Thoracic aorta (tissue), 2 donors: ENCODE results near the gene IQCM. TPM values are rescaled to one million over a fixed set of nuclear protein-coding genes. Genes with fewer than 3 reads are reported as not detected.
"Not testable (repeated sequence)": the region's sequence is repeated elsewhere in the genome, so short reads cannot be mapped to it uniquely, and the experiment has no call there.

ENCODE experiments used
- ATAC-seq: fragments of 150-250 bp; one replicate; pipeline ENCODE4 v1.8.0; 2017; ENCODE audit warnings: low read depth; ENCODE audit not compliant: insufficient number of reproducible peaks, low FRiP score
- DNase-seq: peaks from one replicate; pipeline ENCODE4 v3.0.0-alpha.2; 2020; ENCODE audit warnings: low spot score
- H3K27ac ChIP-seq, 2 donors: fragments of 200-600 bp; sonication (generic); 1 replicate in 1 of 2; 2 replicates in 1 of 2; pipeline ENCODE4 v1.5.1; 2016; ENCODE audit warnings: mild to moderate bottlenecking in 2 of 2, moderate library complexity in 2 of 2
- H3K27me3 ChIP-seq: fragments of 200-600 bp; sonication (generic); replicated peaks from 2 replicates; pipeline ENCODE4 v1.6.0; 2016; ENCODE audit warnings: mild to moderate bottlenecking; ENCODE audit not compliant: insufficient read depth
- H3K36me3 ChIP-seq: fragments of 200-600 bp; sonication (generic); one replicate; pipeline ENCODE4 v1.5.1; 2016
- H3K4me1 ChIP-seq, 2 donors: fragments of 200-600 bp; sonication (generic); 1 replicate in 1 of 2; 2 replicates in 1 of 2; pipeline versions ENCODE4 v1.5.1 to v1.6.0; 2016; ENCODE audit warnings: low read depth in 2 of 2, mild to moderate bottlenecking in 1 of 2; ENCODE audit not compliant: control insufficient read depth in 1 of 2
- H3K4me3 ChIP-seq: fragments of 200-600 bp; sonication (generic); 2 replicates; pipeline ENCODE4 v1.5.1; 2016; ENCODE audit warnings: mild to moderate bottlenecking
- H3K9me3 ChIP-seq: fragments of 200-600 bp; sonication (generic); 2 replicates; pipeline ENCODE4 v1.5.1; 2016
- total RNA-seq, 2 donors: library from RNA; depleted of rRNA; stranded (reverse); fragments of >200 nt; gene quantifications; one replicate each; pipeline versions ENCODE4 v1.1.0 to v1.2.3, GENCODE V29; 2016
- TF ChIP-seq, protein P1 (sequence below): fragments of 200-600 bp; sonication (generic); IDR thresholded peaks from one replicate; pipeline ENCODE4 v1.5.1; 2019; ENCODE audit warnings: antibody characterized with exemption

Gene IQCM
- total RNA-seq, 2 donors from 2014 or later: not detected

DNA sequence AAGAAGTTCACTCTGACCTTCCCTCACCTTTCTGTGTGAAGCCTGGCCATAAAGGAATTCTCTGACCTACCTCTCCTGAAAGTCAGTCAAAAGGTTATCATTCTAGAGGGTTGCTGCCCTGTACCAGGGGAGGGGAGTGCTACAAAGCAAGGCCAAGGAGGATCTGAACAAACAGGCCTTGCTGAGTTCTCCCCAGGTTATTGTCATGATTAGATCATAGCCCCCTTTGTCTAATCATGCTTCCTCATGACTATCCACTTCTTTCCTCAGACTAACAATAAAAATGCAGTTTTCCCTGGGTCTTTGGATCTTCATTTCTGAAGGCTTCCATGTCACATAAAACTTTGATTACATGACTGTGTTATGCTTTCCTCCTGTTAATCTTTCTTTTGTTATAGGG lies 472.0 kb downstream of the IQCM start:
- Histone ChIP-seq H3K9me3 (no peaks in the 10 kb centered on the region), H3K4me1 (no peaks in the 10 kb centered on the region), H3K27me3 (no peaks in the 10 kb centered on the region), H3K27ac (no peak overlapping the region), H3K36me3 (no peaks in the 10 kb centered on the region), H3K4me3 (no peak overlapping the region)
- DNase-seq: no peak
- TF ChIP-seq, protein P1, sequence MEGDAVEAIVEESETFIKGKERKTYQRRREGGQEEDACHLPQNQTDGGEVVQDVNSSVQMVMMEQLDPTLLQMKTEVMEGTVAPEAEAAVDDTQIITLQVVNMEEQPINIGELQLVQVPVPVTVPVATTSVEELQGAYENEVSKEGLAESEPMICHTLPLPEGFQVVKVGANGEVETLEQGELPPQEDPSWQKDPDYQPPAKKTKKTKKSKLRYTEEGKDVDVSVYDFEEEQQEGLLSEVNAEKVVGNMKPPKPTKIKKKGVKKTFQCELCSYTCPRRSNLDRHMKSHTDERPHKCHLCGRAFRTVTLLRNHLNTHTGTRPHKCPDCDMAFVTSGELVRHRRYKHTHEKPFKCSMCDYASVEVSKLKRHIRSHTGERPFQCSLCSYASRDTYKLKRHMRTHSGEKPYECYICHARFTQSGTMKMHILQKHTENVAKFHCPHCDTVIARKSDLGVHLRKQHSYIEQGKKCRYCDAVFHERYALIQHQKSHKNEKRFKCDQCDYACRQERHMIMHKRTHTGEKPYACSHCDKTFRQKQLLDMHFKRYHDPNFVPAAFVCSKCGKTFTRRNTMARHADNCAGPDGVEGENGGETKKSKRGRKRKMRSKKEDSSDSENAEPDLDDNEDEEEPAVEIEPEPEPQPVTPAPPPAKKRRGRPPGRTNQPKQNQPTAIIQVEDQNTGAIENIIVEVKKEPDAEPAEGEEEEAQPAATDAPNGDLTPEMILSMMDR: no peak
- ATAC-seq: no peak

DNA sequence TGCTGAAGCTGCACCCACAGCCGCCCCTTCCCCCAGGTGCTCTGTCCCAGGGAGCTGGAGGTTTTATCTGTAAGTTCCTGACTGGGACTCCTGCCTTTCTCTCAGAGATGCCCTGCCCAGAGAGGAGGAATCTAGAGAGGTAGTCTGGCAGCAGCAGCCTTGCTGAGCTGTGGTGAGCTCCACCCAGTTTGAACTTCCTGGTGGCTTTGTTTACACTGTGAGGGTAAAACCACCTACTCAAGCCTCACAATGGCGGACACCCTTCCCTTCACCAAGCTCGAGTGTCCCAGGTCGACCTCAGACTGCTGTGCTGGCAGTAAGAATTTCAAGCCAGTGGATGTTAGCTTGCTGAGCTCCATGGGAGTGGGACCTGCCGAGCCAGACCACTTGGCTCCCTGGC lies 474.5 kb downstream of the IQCM start:
- H3K4me3 ChIP-seq, ATAC-seq: not testable (repeated sequence)

DNA sequence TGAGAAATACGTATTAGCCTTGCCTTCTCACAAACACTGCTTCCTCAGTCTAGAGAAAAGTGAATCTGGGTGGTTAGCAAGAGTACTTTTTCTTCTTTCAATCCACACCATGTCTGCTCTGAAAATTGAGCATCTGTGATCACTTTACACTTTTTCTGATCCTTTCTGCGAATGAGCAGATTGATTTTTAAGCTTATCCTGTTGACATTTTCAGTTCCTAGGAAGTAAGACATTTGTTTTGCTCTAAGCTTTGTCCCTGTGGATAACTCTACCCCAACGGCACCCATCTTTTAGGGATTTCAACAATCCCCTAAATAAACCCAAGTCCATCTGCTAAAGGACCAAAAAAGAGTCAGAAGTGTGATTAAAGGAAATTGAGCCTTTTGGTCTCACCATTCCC lies 487.5 kb downstream of the IQCM start:
- Histone ChIP-seq H3K36me3 (no peaks in the 10 kb centered on the region), H3K4me3 (no peak overlapping the region), H3K9me3 (no peaks in the 10 kb centered on the region), H3K4me1 (no peaks in the 10 kb centered on the region), H3K27ac (no peak overlapping the region), H3K27me3 (no peaks in the 10 kb centered on the region)
- DNase-seq: no peak
- ATAC-seq: no peak
- TF ChIP-seq, protein P1: no peak

More for the DNA sequence above, 474.5 kb downstream of the IQCM start:
- DNase-seq, H3K27me3 ChIP-seq, H3K4me1 ChIP-seq, H3K36me3 ChIP-seq, H3K9me3 ChIP-seq, H3K27ac ChIP-seq: not testable (repeated sequence)

DNA sequence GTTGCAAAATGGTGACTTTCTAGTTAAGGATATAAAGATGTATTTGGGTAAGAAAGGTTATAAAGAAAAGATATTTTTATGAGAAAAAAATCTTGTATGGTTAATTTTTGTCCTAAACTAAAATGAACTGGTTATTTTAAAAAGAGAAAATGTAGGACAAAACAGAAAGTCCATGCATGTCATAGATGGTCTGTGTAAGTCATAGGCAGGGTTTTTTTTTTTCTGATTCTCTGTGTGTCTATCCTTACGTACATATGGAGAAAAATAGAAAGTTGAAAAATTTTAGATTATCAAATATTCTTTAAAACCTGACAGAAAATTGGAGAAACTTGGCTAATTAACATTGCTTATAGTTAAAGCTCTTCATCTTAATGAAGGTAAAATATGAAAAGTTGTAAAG lies 493.4 kb downstream of the IQCM start:
- DNase-seq: no peak
- H3K27ac ChIP-seq: no peak overlapping the region
- no peaks in the 10 kb centered on the region for H3K36me3 ChIP-seq
- ATAC-seq: no peak
- H3K4me3 ChIP-seq: no peak overlapping the region
- TF ChIP-seq, protein P1: no peak
- no peaks in the 10 kb centered on the region for H3K27me3 ChIP-seq
- H3K4me1 ChIP-seq: no peaks in the 10 kb centered on the region
- no peaks in the 10 kb centered on the region for H3K9me3 ChIP-seq

DNA sequence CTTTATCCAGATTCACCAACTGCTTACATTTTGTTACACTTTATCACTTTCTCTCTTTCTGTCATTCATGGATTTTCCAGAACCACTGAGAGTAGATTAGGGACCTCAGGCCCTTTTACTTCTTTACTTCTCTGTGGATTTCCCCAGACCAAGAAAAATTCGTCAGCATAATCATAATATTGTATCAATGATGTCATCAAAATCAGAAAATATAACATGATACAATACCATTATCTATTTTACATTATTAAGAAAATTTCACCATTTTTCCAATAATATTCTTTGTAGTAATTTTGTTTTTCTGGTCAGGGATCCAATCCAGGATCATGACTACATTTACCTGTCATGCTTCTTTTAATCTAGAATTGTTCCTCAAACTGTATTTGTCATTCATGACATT lies 494.2 kb downstream of the IQCM start:
- DNase-seq: no peak
- Histone ChIP-seq H3K9me3 (no peaks in the 10 kb centered on the region), H3K4me1 (no peaks in the 10 kb centered on the region), H3K36me3 (no peaks in the 10 kb centered on the region), H3K4me3 (no peak overlapping the region), H3K27ac (no peak overlapping the region), H3K27me3 (no peaks in the 10 kb centered on the region)
- TF ChIP-seq, protein P1: no peak
- ATAC-seq: no peak

DNA sequence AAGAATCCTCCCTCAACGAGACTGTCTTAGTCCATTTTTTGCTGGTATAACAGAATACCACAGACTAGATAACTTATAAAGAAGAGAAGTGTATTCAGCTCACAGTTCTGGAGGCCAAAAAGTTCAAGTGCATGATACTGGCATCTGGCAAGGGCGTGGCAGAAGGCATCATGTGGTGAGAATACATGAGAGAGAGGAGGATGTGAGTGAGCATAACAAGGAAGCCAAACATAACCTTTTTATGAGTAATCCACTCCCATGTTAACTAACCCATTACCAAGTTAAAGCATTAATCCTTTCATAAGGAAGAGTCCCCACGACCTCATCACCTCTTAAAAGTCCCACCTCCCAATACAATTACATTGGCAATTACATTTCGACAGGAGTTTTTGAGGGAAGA lies 504.6 kb downstream of the IQCM start:
- no peaks in the 10 kb centered on the region for H3K27me3 ChIP-seq
- TF ChIP-seq, protein P1: no peak
- H3K36me3 ChIP-seq: no peaks in the 10 kb centered on the region
- H3K27ac ChIP-seq: no peak overlapping the region
- H3K4me1 ChIP-seq: no peaks in the 10 kb centered on the region
- H3K9me3 ChIP-seq: no peaks in the 10 kb centered on the region
- H3K4me3 ChIP-seq: no peak overlapping the region
- no peak for DNase-seq
- no peak for ATAC-seq
